Transverse colon (tissue), 4 donors: ENCODE measurements around the gene PLPP2. TPM values are rescaled to one million over a fixed set of nuclear protein-coding genes. Genes with fewer than 3 reads are reported as not detected.

Experiments
- DNase-seq: peaks from one replicate; pipeline ENCODE4 v3.0.0-alpha.2; 2019
- H3K27ac ChIP-seq, 4 donors: fragments of 200-600 bp; sonication (generic); 2 replicates each; pipeline ENCODE4 v1.5.1; 2016 to 2018; ENCODE audit warnings: inconsistent platforms in 4 of 4
- H3K27me3 ChIP-seq: fragments of 200-600 bp; sonication (generic); 2 replicates; pipeline ENCODE4 v1.5.1; 2017; ENCODE audit warnings: inconsistent platforms
- H3K36me3 ChIP-seq, 4 donors: fragments of 200-600 bp; sonication (generic); 2 replicates each; pipeline ENCODE4 v1.5.1; 2017 to 2019; ENCODE audit warnings: inconsistent platforms in 4 of 4
- H3K4me1 ChIP-seq, 4 donors: fragments of 200-600 bp; sonication (generic); 2 replicates each; pipeline ENCODE4 v1.5.1; 2017 to 2020; ENCODE audit warnings: inconsistent platforms in 4 of 4
- H3K4me3 ChIP-seq, 4 donors: fragments of 200-600 bp; sonication (generic); 1 replicate in 1 of 4; 2 replicates in 3 of 4; pipeline versions ENCODE4 v1.5.1 to v1.6.1; 2017 to 2019; ENCODE audit warnings: inconsistent platforms in 4 of 4
- H3K9me3 ChIP-seq, 2 donors: fragments of 200-600 bp; sonication (generic); 2 replicates each; pipeline ENCODE4 v1.5.1; 2017 to 2019; ENCODE audit warnings: inconsistent platforms in 2 of 2
- EP300 ChIP-seq: sonication (generic); formaldehyde crosslinking; IDR thresholded peaks from one replicate; pipeline ENCODE4 v1.6.1; 2017; ENCODE audit warnings: antibody characterized with exemption, low read depth
- POLR2A ChIP-seq: fragments of 450-650 bp; IDR thresholded peaks from one replicate; pipeline ENCODE4 v1.6.1; 2016; ENCODE audit warnings: antibody characterized with exemption, mild to moderate bottlenecking, moderate library complexity
- POLR2AphosphoS5 ChIP-seq, 3 donors: sonication (generic); formaldehyde crosslinking; IDR thresholded peaks; one replicate each; pipeline ENCODE4 v1.6.1; 2016; ENCODE audit warnings: antibody characterized with exemption in 3 of 3
- WGBS, 2 donors: methylation state at CpG; one replicate each; pipeline ENCODE4 v1.1.5; 2018; ENCODE audit warnings: low coverage in 1 of 2; 5-methylcytosine and 5-hydroxymethylcytosine counted together
- in situ Hi-C, 4 donors: fragments of 200-750 bp; cut with MboI; loops; one replicate each; pipeline versions ENCODE4 v1.15.0 to v1.15.1; 2017; ENCODE audit warnings: low sequenced_read_pairs in 3 of 4, low pct_ligation_motif_present in 1 of 4, low pct_unique_long_range_greater_than_20kb in 1 of 4
- intact Hi-C: fragments of 100-400 bp; cut with DNase I; formaldehyde crosslinking; loops from one replicate; pipeline ENCODE4 v1.15.1; 2023; ENCODE audit warnings: low total_unique reads
- total RNA-seq, 4 donors: library from RNA; depleted of rRNA; stranded (reverse); fragments of >200 nt; gene quantifications; one replicate each; pipeline ENCODE4 v1.1.0, GENCODE V29; 2016
- TF ChIP-seq, protein P1 (sequence below), 5 experiments: fragments of 200-600 bp in 3 of 5; fragments of 450-650 bp in 2 of 5; sonication (generic) in 3 of 5; IDR thresholded peaks; 1 replicate in 2 of 5; 2 replicates in 3 of 5; pipeline ENCODE4 v1.5.1; 2016 to 2017; ENCODE audit warnings: antibody characterized with exemption in 5 of 5, inconsistent platforms in 3 of 5, mild to moderate bottlenecking in 2 of 5, moderate library complexity in 1 of 5

Gene PLPP2
- total RNA-seq, 4 donors from 2014 or later: 130 to 190 (median 159) TPM

- Histone ChIP-seq H3K36me3 (no peaks in the 10 kb centered on the region), H3K9me3 (no peaks in the 10 kb centered on the region), H3K4me1 (peaks cover 8 to 31% (median 25%) of the 10 kb centered on the region in 4 donors), H3K4me3 (no peak overlapping the region), H3K27ac (peak overlapping the region in 2 of 4 donors; percentile 14 to 15), H3K27me3 (peaks cover 41% of the 10 kb centered on the region)
- intact Hi-C loops (no loop called here), in situ Hi-C loops (no loop called here)
- DNase-seq: no peak
- TF ChIP-seq POLR2AphosphoS5 (IDR thresholded peaks at IDR 0.05): no peak
- TF ChIP-seq, protein P1, sequence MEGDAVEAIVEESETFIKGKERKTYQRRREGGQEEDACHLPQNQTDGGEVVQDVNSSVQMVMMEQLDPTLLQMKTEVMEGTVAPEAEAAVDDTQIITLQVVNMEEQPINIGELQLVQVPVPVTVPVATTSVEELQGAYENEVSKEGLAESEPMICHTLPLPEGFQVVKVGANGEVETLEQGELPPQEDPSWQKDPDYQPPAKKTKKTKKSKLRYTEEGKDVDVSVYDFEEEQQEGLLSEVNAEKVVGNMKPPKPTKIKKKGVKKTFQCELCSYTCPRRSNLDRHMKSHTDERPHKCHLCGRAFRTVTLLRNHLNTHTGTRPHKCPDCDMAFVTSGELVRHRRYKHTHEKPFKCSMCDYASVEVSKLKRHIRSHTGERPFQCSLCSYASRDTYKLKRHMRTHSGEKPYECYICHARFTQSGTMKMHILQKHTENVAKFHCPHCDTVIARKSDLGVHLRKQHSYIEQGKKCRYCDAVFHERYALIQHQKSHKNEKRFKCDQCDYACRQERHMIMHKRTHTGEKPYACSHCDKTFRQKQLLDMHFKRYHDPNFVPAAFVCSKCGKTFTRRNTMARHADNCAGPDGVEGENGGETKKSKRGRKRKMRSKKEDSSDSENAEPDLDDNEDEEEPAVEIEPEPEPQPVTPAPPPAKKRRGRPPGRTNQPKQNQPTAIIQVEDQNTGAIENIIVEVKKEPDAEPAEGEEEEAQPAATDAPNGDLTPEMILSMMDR (IDR thresholded peaks at IDR 0.05): no peak
- no peak for TF ChIP-seq EP300
- no peak for TF ChIP-seq POLR2A
- WGBS, 2 donors: 51% methylated on average over 11 of the region's 13 CpGs; no CpG with 5 or more reads in 1 of the 2 donors
Observed at GRCh38 chr19:295687-296370, 4.6 kb upstream of the PLPP2 start.

GRCh38 chr19:294946-295686 lies 3.9 kb upstream of the PLPP2 start:
- TF ChIP-seq, protein P1 (IDR thresholded peaks at IDR 0.05): peak; percentile 58 to 81 (median 74)
- TF ChIP-seq POLR2AphosphoS5 (IDR thresholded peaks at IDR 0.05) (no peak), EP300 (no peak), POLR2A (no peak)
- H3K9me3 ChIP-seq: no peaks in the 10 kb centered on the region
- in situ Hi-C loops: no loop called here
- peaks cover 8 to 37% (median 29%) of the 10 kb centered on the region in 4 donors for H3K4me1 ChIP-seq
- intact Hi-C loops: no loop called here
- H3K27me3 ChIP-seq: peaks cover 47% of the 10 kb centered on the region
- peak overlapping the region in 1 of 4 donors; percentile 15 for H3K27ac ChIP-seq
- H3K4me3 ChIP-seq: peak overlapping the region in 1 of 4 donors; percentile 15
- H3K36me3 ChIP-seq: no peaks in the 10 kb centered on the region
- peak; percentile 49 for DNase-seq
- 12% methylated on average over 36 of the region's 38 CpGs; no CpG with 5 or more reads in 1 of the 2 donors for WGBS, 2 donors

DNA sequence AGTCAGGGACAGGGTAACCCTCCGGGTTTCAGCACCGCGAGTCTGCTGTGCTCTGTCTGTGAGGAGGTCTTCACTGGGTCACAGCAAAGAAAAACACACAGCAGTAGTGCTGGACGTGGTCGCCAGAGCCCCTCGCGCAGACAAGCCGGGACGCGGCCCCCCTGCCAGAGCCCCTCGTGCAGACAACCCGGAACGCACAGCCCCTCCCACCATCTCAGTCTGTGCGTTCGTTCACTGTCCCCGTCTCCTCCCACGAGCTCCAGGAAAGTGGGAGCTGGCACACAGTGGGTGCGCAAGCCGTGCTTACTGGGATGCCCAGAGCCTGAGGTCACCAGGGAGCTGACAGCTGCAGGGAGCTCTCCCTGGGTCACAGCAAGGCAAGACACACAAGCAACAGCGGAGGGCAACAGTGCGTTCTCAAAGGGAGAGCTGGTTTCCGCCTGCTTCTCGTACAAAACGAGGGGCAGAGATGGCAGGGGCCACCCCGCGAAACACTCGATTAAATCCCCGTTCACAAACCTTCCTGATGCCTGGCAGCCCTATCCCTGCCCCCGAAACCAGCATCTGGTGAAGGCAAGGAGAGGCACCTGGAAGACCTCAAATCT lies 3.2 kb upstream of the PLPP2 start:
- intact Hi-C loops: no loop called here
- H3K36me3 ChIP-seq: no peaks in the 10 kb centered on the region
- peaks cover 8 to 41% (median 30%) of the 10 kb centered on the region in 4 donors for H3K4me1 ChIP-seq
- H3K4me3 ChIP-seq: no peak overlapping the region
- in situ Hi-C loops: no loop called here
- TF ChIP-seq, protein P1 (IDR thresholded peaks at IDR 0.05): no peak
- TF ChIP-seq POLR2A (no peak), EP300 (no peak), POLR2AphosphoS5 (IDR thresholded peaks at IDR 0.05) (no peak)
- no peak overlapping the region for H3K27ac ChIP-seq
- H3K9me3 ChIP-seq: no peaks in the 10 kb centered on the region
- WGBS, 2 donors: 3 to 33% methylated on average over 3 to 24 of the region's 29 CpGs
- no peak for DNase-seq
- H3K27me3 ChIP-seq: peaks cover 47% of the 10 kb centered on the region

GRCh38 chr19:293436-294110 lies 2.4 kb upstream of the PLPP2 start:
- in situ Hi-C loops (no loop called here), intact Hi-C loops (no loop called here)
- H3K36me3 ChIP-seq: no peaks in the 10 kb centered on the region
- H3K9me3 ChIP-seq: no peaks in the 10 kb centered on the region
- no peak for TF ChIP-seq POLR2AphosphoS5 (IDR thresholded peaks at IDR 0.05)
- TF ChIP-seq POLR2A: no peak
- TF ChIP-seq, protein P1 (IDR thresholded peaks at IDR 0.05): no peak
- TF ChIP-seq EP300: no peak
- 55 to 59% methylated on average over 5 to 14 of the region's 14 CpGs for WGBS, 2 donors
- H3K4me1 ChIP-seq: peaks cover 8 to 50% (median 38%) of the 10 kb centered on the region in 4 donors
- no peak overlapping the region for H3K4me3 ChIP-seq
- H3K27ac ChIP-seq: no peak overlapping the region
- H3K27me3 ChIP-seq: peaks cover 47% of the 10 kb centered on the region
- no peak for DNase-seq
